SK-N-SH treated with all-trans-retinoic acid at 6 μM for 48 hours (cell line): ENCODE data around the gene ASIC5.

Experiments
- BACH2 ChIP-seq: fragments of 250-450 bp; sonication (Bioruptor Pico); IDR thresholded peaks from 2 replicates; pipeline ENCODE4 v1.9.0; 2021; ENCODE audit warnings: mild to moderate bottlenecking, borderline replicate concordance
- CSDC2 ChIP-seq: fragments of 250-450 bp; sonication (Bioruptor Pico); IDR thresholded peaks from 2 replicates; pipeline ENCODE4 v1.5.0; 2020; ENCODE audit warnings: mild to moderate bottlenecking, moderate library complexity
- ESRRG ChIP-seq: fragments of 250-450 bp; sonication (Bioruptor Pico); IDR thresholded peaks from 2 replicates; pipeline ENCODE4 v1.6.1; 2021; ENCODE audit warnings: mild to moderate bottlenecking
- GLIS3 ChIP-seq: fragments of 250-450 bp; sonication (Bioruptor Pico); IDR thresholded peaks from 2 replicates; pipeline ENCODE4 v1.5.0; 2020; ENCODE audit warnings: mild to moderate bottlenecking, moderate library complexity
- PPARA ChIP-seq: fragments of 250-450 bp; sonication (Bioruptor Pico); IDR thresholded peaks from 2 replicates; pipeline ENCODE4 v1.5.0; 2020; ENCODE audit warnings: mild to moderate bottlenecking, borderline replicate concordance
- ZC3H10 ChIP-seq: fragments of 250-450 bp; sonication (Bioruptor Pico); IDR thresholded peaks from 2 replicates; pipeline ENCODE4 v1.5.1; 2021; ENCODE audit warnings: mild to moderate bottlenecking, moderate library complexity
- ZFP3 ChIP-seq: fragments of 250-450 bp; sonication (Bioruptor Pico); IDR thresholded peaks from 2 replicates; pipeline ENCODE4 v1.5.0; 2020; ENCODE audit warnings: mild to moderate bottlenecking, moderate library complexity
- ZFP30 ChIP-seq: fragments of 450-650 bp; formaldehyde crosslinking; IDR thresholded peaks from 2 replicates; pipeline ENCODE4 v1.5.0; 2022; ENCODE audit warnings: mild to moderate bottlenecking, moderate library complexity
- ZNF70 ChIP-seq: fragments of 450-650 bp; formaldehyde crosslinking; IDR thresholded peaks from 2 replicates; pipeline ENCODE4 v1.5.0; 2020; ENCODE audit warnings: mild to moderate bottlenecking, moderate library complexity
- TF ChIP-seq, protein P1 (sequence below): fragments of 250-450 bp; sonication (Bioruptor Pico); IDR thresholded peaks from 2 replicates; pipeline ENCODE4 v1.8.0; 2020; ENCODE audit warnings: mild to moderate bottlenecking, moderate library complexity, borderline replicate concordance
- TF ChIP-seq, protein P2 (sequence below): fragments of 250-450 bp; sonication (Bioruptor Pico); IDR thresholded peaks from 2 replicates; pipeline ENCODE4 v1.5.0; 2020; ENCODE audit warnings: mild to moderate bottlenecking, moderate library complexity
- TF ChIP-seq, protein P3 (sequence below): fragments of 250-450 bp; sonication (Bioruptor Pico); IDR thresholded peaks from 2 replicates; pipeline ENCODE4 v1.8.0; 2021; ENCODE audit warnings: low read depth, mild to moderate bottlenecking, moderate library complexity, borderline replicate concordance

DNA sequence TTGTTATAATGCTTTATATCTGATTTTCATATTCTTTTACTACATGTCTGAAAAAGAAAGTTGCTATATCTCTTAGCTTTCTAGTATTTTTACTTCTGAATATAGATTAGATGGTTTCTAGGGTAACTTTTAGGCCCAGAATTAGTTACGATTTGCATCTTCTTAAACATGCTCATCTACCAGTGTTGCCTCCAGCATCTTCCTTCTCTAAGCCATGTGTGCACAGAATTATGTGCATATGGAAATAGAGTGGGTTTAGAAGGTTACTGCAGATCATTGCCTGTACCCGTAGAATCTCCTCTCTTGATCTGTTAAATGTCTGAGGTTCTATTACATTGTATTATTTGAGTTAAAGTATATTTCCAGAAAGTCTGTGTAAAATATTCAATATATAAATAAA, 34.9 kb upstream of the ASIC5 start:
- TF ChIP-seq ZFP30 (CRISPR knock-in tag) (no peak), ZFP3 (CRISPR knock-in tag) (no peak), ZNF70 (CRISPR knock-in tag) (no peak), BACH2 (CRISPR knock-in tag) (no peak), ZC3H10 (CRISPR knock-in tag) (no peak), ESRRG (CRISPR knock-in tag) (no peak), CSDC2 (no peak), GLIS3 (CRISPR knock-in tag) (no peak), PPARA (no peak)
- TF ChIP-seq, protein P1, sequence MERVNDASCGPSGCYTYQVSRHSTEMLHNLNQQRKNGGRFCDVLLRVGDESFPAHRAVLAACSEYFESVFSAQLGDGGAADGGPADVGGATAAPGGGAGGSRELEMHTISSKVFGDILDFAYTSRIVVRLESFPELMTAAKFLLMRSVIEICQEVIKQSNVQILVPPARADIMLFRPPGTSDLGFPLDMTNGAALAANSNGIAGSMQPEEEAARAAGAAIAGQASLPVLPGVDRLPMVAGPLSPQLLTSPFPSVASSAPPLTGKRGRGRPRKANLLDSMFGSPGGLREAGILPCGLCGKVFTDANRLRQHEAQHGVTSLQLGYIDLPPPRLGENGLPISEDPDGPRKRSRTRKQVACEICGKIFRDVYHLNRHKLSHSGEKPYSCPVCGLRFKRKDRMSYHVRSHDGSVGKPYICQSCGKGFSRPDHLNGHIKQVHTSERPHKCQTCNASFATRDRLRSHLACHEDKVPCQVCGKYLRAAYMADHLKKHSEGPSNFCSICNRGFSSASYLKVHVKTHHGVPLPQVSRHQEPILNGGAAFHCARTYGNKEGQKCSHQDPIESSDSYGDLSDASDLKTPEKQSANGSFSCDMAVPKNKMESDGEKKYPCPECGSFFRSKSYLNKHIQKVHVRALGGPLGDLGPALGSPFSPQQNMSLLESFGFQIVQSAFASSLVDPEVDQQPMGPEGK (CRISPR knock-in tag) = no peak
- TF ChIP-seq, protein P2, sequence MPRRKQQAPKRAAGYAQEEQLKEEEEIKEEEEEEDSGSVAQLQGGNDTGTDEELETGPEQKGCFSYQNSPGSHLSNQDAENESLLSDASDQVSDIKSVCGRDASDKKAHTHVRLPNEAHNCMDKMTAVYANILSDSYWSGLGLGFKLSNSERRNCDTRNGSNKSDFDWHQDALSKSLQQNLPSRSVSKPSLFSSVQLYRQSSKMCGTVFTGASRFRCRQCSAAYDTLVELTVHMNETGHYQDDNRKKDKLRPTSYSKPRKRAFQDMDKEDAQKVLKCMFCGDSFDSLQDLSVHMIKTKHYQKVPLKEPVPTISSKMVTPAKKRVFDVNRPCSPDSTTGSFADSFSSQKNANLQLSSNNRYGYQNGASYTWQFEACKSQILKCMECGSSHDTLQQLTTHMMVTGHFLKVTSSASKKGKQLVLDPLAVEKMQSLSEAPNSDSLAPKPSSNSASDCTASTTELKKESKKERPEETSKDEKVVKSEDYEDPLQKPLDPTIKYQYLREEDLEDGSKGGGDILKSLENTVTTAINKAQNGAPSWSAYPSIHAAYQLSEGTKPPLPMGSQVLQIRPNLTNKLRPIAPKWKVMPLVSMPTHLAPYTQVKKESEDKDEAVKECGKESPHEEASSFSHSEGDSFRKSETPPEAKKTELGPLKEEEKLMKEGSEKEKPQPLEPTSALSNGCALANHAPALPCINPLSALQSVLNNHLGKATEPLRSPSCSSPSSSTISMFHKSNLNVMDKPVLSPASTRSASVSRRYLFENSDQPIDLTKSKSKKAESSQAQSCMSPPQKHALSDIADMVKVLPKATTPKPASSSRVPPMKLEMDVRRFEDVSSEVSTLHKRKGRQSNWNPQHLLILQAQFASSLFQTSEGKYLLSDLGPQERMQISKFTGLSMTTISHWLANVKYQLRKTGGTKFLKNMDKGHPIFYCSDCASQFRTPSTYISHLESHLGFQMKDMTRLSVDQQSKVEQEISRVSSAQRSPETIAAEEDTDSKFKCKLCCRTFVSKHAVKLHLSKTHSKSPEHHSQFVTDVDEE (CRISPR knock-in tag) = no peak
- TF ChIP-seq, protein P3, sequence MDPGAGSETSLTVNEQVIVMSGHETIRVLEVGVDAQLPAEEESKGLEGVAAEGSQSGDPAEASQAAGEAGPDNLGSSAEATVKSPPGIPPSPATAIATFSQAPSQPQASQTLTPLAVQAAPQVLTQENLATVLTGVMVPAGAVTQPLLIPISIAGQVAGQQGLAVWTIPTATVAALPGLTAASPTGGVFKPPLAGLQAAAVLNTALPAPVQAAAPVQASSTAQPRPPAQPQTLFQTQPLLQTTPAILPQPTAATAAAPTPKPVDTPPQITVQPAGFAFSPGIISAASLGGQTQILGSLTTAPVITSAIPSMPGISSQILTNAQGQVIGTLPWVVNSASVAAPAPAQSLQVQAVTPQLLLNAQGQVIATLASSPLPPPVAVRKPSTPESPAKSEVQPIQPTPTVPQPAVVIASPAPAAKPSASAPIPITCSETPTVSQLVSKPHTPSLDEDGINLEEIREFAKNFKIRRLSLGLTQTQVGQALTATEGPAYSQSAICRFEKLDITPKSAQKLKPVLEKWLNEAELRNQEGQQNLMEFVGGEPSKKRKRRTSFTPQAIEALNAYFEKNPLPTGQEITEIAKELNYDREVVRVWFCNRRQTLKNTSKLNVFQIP (CRISPR knock-in tag) = no peak
